OCI-LY3 (cell line): ENCODE data around the gene KREMEN1.
A peak's percentile ranks its signal among the peaks of the same experiment; 100 is the strongest.

Experiments used
- CTCF ChIP-seq: fragments of 200-600, 300-600 bp; sonication (generic); IDR thresholded peaks from 2 replicates; pipeline ENCODE4 v1.5.1; 2014; ENCODE audit warnings: antibody characterized with exemption, low read length, low read depth
- EZH2phosphoT487 ChIP-seq: fragments of 200-600 bp; shearing (Covaris generic); IDR thresholded peaks from 2 replicates; pipeline ENCODE4 v1.6.1; 2018; ENCODE audit warnings: antibody characterized with exemption, mixed run types, low read depth

GRCh38 chr22:29207562-29208501, 135.0 kb downstream of the KREMEN1 start:
- TF ChIP-seq CTCF = no peak
- 0 out of 2 replicates have a peak, but pooled peaks have one; percentile 22 for TF ChIP-seq EZH2phosphoT487
